Neural crest cell (in vitro differentiated cells): ENCODE results near the gene LCE4A. TPM values are rescaled to one million over a fixed set of nuclear protein-coding genes. Genes with fewer than 3 reads are reported as not detected.

ENCODE experiments used
- DNase-seq: peaks from one replicate; pipeline ENCODE4 v3.0.0; 2021; ENCODE audit warnings: low read depth, mixed read lengths, low spot score
- H3K27ac Mint-ChIP-seq: one replicate; pipeline ENCODE4 v1.8.0; 2021; ENCODE audit warnings: mild to moderate bottlenecking, mixed read lengths; ENCODE audit not compliant: unreplicated experiment
- H3K27me3 Mint-ChIP-seq: 2 replicates; pipeline ENCODE4 v1.8.0; 2021; ENCODE audit warnings: low read depth, mild to moderate bottlenecking, mixed read lengths
- H3K36me3 Mint-ChIP-seq: 2 replicates; pipeline ENCODE4 v1.8.0; 2021; ENCODE audit warnings: low read depth, mild to moderate bottlenecking, mixed read lengths
- H3K4me1 Mint-ChIP-seq: 2 replicates; pipeline ENCODE4 v1.8.0; 2021; ENCODE audit warnings: mixed read lengths
- H3K4me3 Mint-ChIP-seq: one replicate; pipeline ENCODE4 v1.8.0; 2021; ENCODE audit warnings: mild to moderate bottlenecking, mixed read lengths
- H3K9me3 Mint-ChIP-seq: 2 replicates; pipeline ENCODE4 v1.8.0; 2021; ENCODE audit warnings: mixed read lengths
- CTCF ChIP-seq: fragments of 200-600 bp; sonication (generic); conservative IDR thresholded peaks from 2 replicates; pipeline ENCODE4 v1.5.0; 2021; ENCODE audit warnings: antibody characterized with exemption, mild to moderate bottlenecking
- total RNA-seq: library from RNA; stranded (reverse); gene quantifications from 2 replicates; pipeline ENCODE4 v1.2.1, GENCODE V29; 2021

The LCE4A gene
- total RNA-seq, 1 donor from 2014 or later = not detected

GRCh38 chr1:152752225-152752624, 44.3 kb downstream of the LCE4A start:
- Mint-ChIP-seq H3K27ac (no peak overlapping the region), H3K36me3 (peaks cover 4% of the 10 kb centered on the region), H3K9me3 (peaks cover 35% of the 10 kb centered on the region), H3K4me3 (no peak overlapping the region), H3K27me3 (no peaks in the 10 kb centered on the region), H3K4me1 (no peaks in the 10 kb centered on the region)
- TF ChIP-seq CTCF = no peak
- no peak for DNase-seq

GRCh38 chr1:152753586-152753985, 45.6 kb downstream of the LCE4A start:
- peaks cover under 1% of the 10 kb centered on the region for H3K36me3 Mint-ChIP-seq
- no peak overlapping the region for H3K4me3 Mint-ChIP-seq
- no peaks in the 10 kb centered on the region for H3K27me3 Mint-ChIP-seq
- TF ChIP-seq CTCF = no peak
- H3K27ac Mint-ChIP-seq = no peak overlapping the region
- peaks cover 33% of the 10 kb centered on the region for H3K9me3 Mint-ChIP-seq
- DNase-seq = no peak
- H3K4me1 Mint-ChIP-seq = no peaks in the 10 kb centered on the region

GRCh38 chr1:152756872-152757271, 48.9 kb downstream of the LCE4A start:
- H3K36me3 Mint-ChIP-seq = peaks cover 9% of the 10 kb centered on the region
- no peak overlapping the region for H3K4me3 Mint-ChIP-seq
- no peak for TF ChIP-seq CTCF
- H3K27me3 Mint-ChIP-seq = no peaks in the 10 kb centered on the region
- no peak for DNase-seq
- H3K9me3 Mint-ChIP-seq = peaks cover 31% of the 10 kb centered on the region
- H3K4me1 Mint-ChIP-seq = no peaks in the 10 kb centered on the region
- no peak overlapping the region for H3K27ac Mint-ChIP-seq

GRCh38 chr1:152757747-152758146, 49.8 kb downstream of the LCE4A start, which contains the start of gene KPRP:
Gene KPRP, plus strand, starts transcription at chr1:152758025. Its CDS starts 1,564 bp downstream, at chr1:152759589.
- H3K4me3 Mint-ChIP-seq = no peak within 1 kb of the TSS
- peaks cover 28% of the 10 kb centered on the region for H3K9me3 Mint-ChIP-seq
- H3K4me1 Mint-ChIP-seq = no peaks in the 10 kb centered on the region
- no peaks in the 10 kb centered on the region for H3K27me3 Mint-ChIP-seq
- peaks cover 11% of the 10 kb centered on the region for H3K36me3 Mint-ChIP-seq
- no peak for TF ChIP-seq CTCF
- no peak within 1 kb of the TSS for H3K27ac Mint-ChIP-seq
- no peak for DNase-seq

GRCh38 chr1:152758636-152759035, 50.7 kb downstream of the LCE4A start:
- Mint-ChIP-seq H3K4me3 (no peak overlapping the region), H3K27ac (no peak overlapping the region), H3K9me3 (peaks cover 19% of the 10 kb centered on the region), H3K36me3 (peaks cover 11% of the 10 kb centered on the region), H3K4me1 (no peaks in the 10 kb centered on the region), H3K27me3 (no peaks in the 10 kb centered on the region)
- TF ChIP-seq CTCF = no peak
- no peak for DNase-seq

Other genes starting within 250 kb of the LCE4A start
- gene LCE5A, start 197.4 kb upstream of the LCE4A start, total RNA-seq = not detected in 2 replicates
- not detected in 2 replicates for gene CRCT1, start 193.7 kb upstream of the LCE4A start, total RNA-seq
- not detected in 2 replicates for gene LCE3E, start 141.4 kb upstream of the LCE4A start, total RNA-seq
- gene LCE3D, start 127.6 kb upstream of the LCE4A start, total RNA-seq = not detected in 2 replicates
- not detected in 2 replicates for gene LCE3C, start 107.9 kb upstream of the LCE4A start, total RNA-seq
- not detected in 2 replicates for gene LCE3B, start 94.3 kb upstream of the LCE4A start, total RNA-seq
- not detected in 2 replicates for gene LCE3A, start 85.1 kb upstream of the LCE4A start, total RNA-seq
- not detected in 2 replicates for gene LCE2D, start 44.8 kb upstream of the LCE4A start, total RNA-seq
- gene LCE2C, start 32.9 kb upstream of the LCE4A start, total RNA-seq = not detected in 2 replicates
- not detected in 2 replicates for gene LCE2B, start 22.0 kb upstream of the LCE4A start, total RNA-seq
- not detected in 2 replicates for gene LCE2A, start 9.8 kb upstream of the LCE4A start, total RNA-seq
- not detected in 2 replicates for gene KPRP, start 49.9 kb downstream of the LCE4A start, total RNA-seq
- not detected in 2 replicates for gene LCE1F, start 67.0 kb downstream of the LCE4A start, total RNA-seq
- gene LCE1E, start 78.1 kb downstream of the LCE4A start, total RNA-seq = not detected in 2 replicates
- gene LCE1D, start 88.6 kb downstream of the LCE4A start, total RNA-seq = not detected in 2 replicates
- gene LCE1C, start 98.5 kb downstream of the LCE4A start, total RNA-seq = not detected in 2 replicates
- gene LCE1B, start 103.8 kb downstream of the LCE4A start, total RNA-seq = not detected in 2 replicates
- not detected in 2 replicates for gene LCE1A, start 119.3 kb downstream of the LCE4A start, total RNA-seq
- not detected in 2 replicates for gene LCE6A, start 134.7 kb downstream of the LCE4A start, total RNA-seq
- not detected in 2 replicates for gene LCE7A, start 151.8 kb downstream of the LCE4A start, total RNA-seq
- gene SMCP, start 170.2 kb downstream of the LCE4A start, total RNA-seq = not detected in 2 replicates
- not detected in 2 replicates for gene IVL, start 200.4 kb downstream of the LCE4A start, total RNA-seq
- not detected in 2 replicates for gene SPRR5, start 239.0 kb downstream of the LCE4A start, total RNA-seq